Measurements from ENCODE around the gene OVOL3. TPM values are rescaled to one million over a fixed set of nuclear protein-coding genes. Genes with fewer than 3 reads are reported as not detected.
A peak's percentile ranks its signal among the peaks of the same experiment; 100 is the strongest.

The OVOL3 gene
- total RNA-seq, 1 experiment from 2014 or later, result not detected

DNA sequence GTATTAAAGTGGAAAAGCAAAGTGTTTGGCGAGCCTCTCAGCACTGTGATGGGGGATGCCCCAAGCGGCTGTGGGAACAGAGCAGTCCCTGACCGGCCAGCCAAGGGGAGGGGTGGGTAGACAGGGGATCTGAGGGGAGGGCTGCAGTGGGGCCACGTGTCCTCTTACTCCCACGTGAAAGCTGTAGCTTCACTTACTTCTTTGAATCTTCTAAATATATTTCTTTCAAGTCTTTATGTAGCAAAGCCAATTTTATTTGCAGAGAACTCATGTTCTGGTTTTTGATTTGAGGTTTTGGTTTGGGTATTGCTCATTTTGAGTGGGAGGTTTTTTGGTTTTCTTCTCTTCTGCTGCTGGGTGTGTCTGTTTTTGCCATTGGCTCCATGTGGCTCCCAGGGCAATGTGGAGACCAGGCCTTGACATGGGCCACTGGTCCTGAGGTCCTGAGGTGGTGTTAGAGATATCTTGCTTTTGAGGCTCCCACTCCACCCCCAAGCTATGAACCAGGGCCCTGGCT is 17.7 kb upstream of the OVOL3 start:
- in situ Hi-C loops (cut with HindIII; ENCODE audit: low pct_unique_long_range_greater_than_20kb, low sequenced_read_pairs), result no loop called here
- DNase-seq (ENCODE audit: low read depth, low spot score), result no peak

DNA sequence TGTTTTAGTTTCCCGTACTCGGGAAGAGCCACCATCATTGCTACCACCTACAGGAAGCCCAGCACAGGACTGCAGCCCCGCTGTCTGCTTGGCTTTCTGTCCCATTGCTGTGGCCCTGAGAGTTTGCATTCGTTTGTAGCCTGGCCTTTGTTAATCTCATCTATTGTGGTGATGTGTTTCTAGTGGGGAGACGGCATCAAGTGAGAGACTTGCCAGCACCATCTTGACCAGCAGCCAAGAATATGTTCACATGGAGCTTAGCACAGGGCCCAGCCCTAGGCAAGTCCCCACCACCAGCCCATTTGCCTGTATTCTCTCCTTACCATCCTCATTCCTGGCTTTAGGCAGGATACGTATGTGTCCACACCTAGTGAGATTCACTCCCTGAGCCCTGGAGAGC is 17.3 kb upstream of the OVOL3 start:
- in situ Hi-C loops (cut with HindIII; ENCODE audit: low pct_unique_long_range_greater_than_20kb, low sequenced_read_pairs), result no loop called here

DNA sequence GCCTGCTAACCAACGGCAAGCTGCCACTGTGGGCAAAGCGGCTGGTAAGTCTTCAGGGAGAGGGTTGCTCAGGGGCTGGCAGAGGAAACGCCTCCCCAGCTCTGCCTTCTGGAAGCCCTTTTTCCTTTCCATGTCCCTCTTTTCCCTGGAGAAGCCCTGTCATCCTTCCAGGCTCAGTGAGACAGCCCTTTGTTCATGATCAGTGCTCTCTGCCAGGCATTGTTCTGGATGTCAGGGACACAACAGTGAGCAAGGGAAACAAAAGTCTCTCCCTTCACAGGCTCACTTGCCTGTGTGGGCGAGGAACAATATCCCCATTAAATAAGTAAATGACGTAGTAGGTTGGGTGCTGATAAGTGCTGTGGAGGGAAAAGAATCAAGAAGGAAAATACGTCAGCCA is 13.9 kb upstream of the OVOL3 start:
- in situ Hi-C loops (cut with HindIII; ENCODE audit: low pct_unique_long_range_greater_than_20kb, low sequenced_read_pairs), result no loop called here
- no peak for DNase-seq (ENCODE audit: low read depth, low spot score)

More for the DNA sequence above, 17.3 kb upstream of the OVOL3 start:
- no peak for DNase-seq (ENCODE audit: low read depth, low spot score)

DNA sequence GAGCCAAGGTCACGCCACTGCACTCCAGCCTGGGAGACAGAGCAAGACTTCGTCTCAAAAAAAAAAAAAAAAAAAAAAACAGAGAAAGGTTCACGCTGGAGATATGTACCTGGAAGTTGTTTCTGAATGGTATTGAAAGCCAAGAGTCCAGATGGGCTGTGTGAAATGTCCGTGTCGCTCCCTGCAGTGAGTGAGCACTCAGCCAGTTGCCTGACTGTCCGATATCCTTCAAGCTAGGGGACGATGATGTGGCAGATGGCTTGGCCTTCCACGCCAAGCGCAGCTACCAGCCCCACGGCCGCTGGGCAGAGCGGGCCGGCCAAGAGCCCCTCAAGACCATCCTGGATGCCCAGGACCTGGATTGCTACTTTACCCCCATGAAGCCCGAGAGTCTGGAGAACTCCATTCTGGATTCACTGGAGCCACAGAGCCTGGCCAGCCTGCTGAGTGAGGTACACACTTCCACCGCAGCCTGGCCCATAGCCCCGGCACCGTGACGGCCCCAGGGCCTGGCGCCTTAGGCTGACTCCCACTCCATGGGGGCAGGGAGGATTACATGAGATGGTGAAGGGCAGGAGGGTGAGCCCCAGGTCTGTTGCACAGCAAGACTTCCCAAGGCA is 11.7 kb upstream of the OVOL3 start:
- in situ Hi-C loops (cut with HindIII; ENCODE audit: low pct_unique_long_range_greater_than_20kb, low sequenced_read_pairs), result no loop called here

DNA sequence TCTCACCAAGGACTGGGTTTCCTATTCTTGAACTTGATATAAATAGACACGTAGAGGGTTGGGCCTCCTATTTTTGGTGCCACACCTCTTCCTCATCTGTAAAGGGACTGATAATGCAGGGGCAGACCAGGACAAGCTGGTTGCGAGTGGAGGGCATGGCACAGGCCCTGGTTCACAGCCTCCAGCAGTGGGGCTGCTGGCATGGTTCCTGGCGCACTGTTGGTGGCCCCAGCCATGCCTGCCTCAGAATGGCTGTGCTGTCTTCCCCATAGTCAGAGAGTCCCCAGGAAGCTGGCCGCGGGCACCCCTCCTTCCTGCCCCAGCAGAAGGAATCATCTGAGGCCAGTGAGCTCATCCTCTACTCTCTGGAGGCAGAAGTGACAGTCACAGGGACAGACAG is 10.5 kb upstream of the OVOL3 start:
- DNase-seq (ENCODE audit: low read depth, low spot score), result no peak
- in situ Hi-C loops (cut with HindIII; ENCODE audit: low pct_unique_long_range_greater_than_20kb, low sequenced_read_pairs), result no loop called here

More for the DNA sequence above, 11.7 kb upstream of the OVOL3 start:
- no peak for DNase-seq (ENCODE audit: low read depth, low spot score)

DNA sequence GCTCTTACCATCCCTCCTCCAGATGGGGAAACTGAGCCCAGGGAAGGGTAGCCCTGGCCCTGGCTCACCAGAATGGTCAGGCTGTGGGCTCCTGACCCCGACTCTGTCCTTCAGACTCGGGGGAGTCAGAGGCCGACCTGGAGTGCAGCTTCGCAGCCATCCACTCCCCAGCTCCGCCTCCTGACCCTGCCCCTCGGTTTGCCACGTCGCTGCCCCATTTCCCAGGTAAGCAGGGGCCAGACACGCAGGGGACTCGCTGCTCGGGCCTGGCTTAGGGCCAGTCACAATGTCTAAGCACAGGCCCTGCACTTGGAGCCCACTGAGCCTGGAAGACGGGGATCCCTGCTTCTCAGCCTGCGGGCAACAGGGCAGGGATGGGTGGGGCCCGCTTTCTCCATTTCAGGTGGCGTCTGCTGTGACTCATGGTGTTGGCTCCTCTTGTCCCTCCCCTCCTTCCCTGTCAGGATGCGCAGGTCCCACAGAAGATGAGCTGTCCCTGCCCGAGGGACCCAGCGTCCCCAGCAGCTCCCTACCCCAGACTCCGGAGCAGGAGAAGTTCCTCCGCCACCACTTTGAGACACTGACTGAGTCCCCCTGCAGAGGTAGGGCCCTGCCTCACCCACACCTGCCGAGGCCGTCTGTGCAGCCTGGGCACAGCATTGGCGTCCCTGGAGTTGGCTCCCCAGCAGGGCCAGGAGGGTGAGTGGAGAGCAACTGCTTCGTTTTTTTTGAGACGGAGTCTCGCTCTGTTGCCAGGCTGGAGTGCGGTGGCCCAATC is 9.2 kb upstream of the OVOL3 start:
- in situ Hi-C loops (cut with HindIII; ENCODE audit: low pct_unique_long_range_greater_than_20kb, low sequenced_read_pairs), result no loop called here
- no peak for DNase-seq (ENCODE audit: low read depth, low spot score)

DNA sequence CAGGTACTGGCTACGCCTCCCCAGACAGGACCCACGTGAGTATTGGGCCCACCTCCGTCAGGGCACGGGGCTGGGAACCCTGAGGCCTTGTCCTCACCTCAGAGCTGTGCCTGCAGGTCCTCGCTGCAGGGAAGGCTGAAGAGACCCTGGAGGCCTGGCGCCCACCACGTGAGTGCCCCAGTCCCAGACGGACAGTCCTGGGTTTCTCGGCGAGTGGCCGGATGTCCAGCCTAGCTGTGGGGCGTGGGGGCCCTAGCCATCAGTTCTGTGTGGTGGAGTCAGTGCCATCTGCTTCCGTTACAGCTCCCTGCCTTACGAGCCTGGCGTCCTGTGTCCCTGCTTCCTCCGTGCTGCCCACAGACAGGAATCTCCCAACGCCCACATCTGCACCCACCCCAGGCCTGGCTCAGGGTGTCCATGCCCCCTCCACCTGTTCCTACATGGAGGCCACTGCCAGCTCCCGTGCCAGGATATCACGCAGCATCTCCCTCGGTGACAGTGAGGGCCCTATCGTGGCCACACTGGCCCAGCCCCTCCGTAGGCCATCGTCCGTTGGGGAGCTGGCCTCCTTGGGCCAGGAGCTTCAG is 7.8 kb upstream of the OVOL3 start:
- no peak for DNase-seq (ENCODE audit: low read depth, low spot score)
- in situ Hi-C loops (cut with HindIII; ENCODE audit: low pct_unique_long_range_greater_than_20kb, low sequenced_read_pairs), result no loop called here

DNA sequence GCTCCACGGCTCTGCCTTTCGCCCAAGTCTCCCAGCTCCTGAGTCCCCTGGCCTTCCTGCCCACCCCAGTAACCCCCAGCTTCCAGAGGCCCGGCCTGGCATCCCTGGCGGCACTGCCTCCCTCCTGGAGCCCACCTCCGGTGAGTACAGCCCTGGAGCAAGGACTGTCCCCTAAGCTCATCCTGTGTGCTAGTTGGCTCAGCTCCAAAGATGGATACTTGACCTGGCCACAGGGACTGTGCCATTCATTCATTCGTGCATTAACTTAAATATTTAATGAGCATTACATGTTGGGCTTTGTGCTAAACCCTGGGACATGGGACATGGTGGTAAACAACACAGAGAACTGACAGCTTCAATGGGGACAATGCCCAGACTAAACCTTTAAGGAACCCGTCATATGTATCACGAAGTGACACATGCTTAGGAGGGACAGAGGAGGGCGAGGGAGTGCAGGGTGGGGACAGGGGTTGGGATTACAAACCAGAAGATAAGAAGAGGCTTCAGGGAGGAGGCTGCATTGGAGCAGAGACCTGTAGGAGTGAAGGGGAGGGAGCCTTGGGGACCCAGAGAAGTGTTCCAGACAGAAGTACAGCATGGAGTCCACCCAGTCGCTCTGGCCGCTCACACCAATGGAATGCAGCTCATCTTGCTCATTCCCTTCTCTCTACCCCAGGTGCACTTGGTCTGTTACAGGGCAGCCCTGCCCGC is 6.9 kb upstream of the OVOL3 start:
- in situ Hi-C loops (cut with HindIII; ENCODE audit: low pct_unique_long_range_greater_than_20kb, low sequenced_read_pairs), result no loop called here
- no peak for DNase-seq (ENCODE audit: low read depth, low spot score)

DNA sequence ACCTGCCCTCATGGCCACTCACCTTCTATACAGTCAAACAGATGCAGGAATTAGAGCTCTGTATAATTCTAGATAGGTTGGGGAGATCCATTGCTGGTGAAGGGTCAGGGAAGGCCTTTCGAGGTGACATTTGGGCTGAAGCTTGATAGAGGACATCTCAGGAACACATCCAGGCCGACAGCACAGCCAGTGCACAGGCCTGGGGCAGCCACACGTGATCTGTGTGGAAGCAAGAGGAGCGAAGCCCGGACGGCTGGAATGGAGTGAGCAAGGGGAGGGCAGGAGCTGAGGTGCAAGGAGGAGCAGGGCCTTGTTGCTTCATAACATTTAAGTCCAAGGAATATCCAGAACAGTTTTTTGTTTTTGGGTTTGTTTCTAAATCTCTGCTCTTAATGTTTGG is 4.5 kb upstream of the OVOL3 start:
- DNase-seq (ENCODE audit: low read depth, low spot score), result no peak
- in situ Hi-C loops (cut with HindIII; ENCODE audit: low pct_unique_long_range_greater_than_20kb, low sequenced_read_pairs), result no loop called here

DNA sequence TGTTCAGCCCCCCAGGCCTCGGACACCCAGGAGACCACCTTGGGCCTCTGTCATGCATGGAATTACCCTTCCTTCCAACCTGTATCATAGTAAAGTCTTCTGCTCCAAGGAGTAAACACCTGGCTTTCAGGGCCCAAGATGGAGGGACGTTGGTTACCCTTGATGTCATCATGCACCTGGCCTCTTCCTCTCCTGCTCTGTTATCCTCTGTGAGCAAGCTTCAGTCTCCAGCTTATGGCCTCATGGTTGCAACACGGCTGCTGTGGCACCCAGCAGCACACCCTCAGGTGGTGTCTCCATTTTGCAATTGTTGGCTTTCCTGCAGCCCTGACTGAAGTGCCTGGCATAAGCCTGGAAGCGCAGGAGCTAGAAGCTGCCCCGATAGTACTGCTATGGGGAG is 4.0 kb upstream of the OVOL3 start:
- DNase-seq (ENCODE audit: low read depth, low spot score), result no peak
- in situ Hi-C loops (cut with HindIII; ENCODE audit: low pct_unique_long_range_greater_than_20kb, low sequenced_read_pairs), result no loop called here

DNA sequence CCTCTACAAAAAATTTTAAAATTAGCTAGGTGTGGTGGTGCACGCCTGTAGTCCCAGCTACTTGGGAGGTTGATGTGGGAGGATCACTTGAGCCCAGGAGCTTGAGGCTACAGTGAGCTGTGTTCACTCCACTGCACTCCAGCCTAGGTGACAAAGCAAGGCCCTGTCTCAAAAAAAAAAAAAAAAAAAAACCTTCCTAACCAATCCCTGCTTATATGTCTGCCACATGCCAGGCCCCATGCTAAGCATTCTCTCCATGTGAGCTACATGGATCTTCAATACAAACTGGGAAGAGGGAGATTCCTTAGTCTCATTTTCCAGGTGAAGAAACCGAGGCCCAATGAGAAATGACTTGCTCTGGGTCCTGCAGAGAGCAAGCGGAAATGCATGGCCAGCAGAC is 2.3 kb upstream of the OVOL3 start:
- in situ Hi-C loops (cut with HindIII; ENCODE audit: low pct_unique_long_range_greater_than_20kb, low sequenced_read_pairs), result no loop called here
- DNase-seq (ENCODE audit: low read depth, low spot score), result no peak

DNA sequence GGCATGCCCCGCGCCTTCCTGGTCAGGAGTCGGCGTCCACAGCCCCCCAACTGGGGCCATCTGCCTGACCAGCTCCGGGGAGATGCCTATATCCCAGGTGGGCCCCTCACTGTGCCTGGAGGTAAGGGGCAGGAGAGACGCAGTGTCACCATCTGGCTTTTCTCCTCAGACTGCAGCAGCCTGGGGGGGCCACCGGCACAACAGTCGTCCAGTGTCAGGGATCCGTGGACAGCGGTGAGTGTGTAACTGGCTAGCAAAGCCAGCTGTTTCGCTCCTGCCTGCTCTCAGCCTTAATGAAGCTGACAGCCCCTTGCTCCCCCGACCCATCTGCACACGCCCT is 227 bp downstream of the OVOL3 start:
- DNase-seq (ENCODE audit: low read depth, low spot score), result no peak
- in situ Hi-C loops (cut with HindIII; ENCODE audit: low pct_unique_long_range_greater_than_20kb, low sequenced_read_pairs), result no loop called here

DNA sequence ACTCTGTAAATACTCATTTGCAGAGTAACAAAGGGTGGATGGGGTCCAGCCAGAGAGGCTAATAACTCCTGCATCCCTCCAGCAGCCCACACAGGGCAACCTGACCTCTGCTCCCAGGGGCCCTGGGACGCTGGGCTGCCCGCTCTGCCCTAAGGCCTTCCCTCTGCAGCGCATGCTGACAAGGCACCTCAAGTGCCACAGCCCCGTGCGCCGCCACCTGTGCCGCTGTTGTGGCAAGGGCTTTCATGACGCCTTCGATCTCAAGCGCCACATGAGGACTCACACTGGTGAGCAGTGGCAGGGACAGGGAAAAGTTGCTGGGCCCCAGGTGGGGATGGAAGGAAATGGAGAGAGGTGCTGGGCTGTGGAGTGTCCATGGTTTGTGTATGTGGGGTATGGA is 1.7 kb downstream of the OVOL3 start:
- in situ Hi-C loops (cut with HindIII; ENCODE audit: low pct_unique_long_range_greater_than_20kb, low sequenced_read_pairs), result no loop called here
- no peak for DNase-seq (ENCODE audit: low read depth, low spot score)

DNA sequence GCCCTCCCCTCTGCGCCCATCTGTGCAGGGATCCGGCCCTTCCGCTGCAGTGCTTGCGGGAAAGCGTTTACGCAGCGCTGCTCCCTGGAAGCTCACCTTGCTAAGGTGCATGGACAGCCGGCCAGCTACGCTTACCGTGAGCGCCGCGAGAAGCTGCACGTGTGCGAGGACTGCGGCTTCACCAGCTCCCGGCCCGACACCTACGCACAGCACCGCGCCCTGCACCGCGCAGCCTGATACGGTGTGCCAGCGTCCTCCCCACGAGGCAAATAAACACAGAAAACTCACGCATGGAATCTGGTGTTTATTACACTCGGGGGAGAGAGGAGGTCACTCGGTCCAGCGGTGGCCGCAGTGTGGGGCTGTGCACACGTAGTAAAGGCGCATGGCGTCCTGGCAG is 2.5 kb downstream of the OVOL3 start:
- no peak for DNase-seq (ENCODE audit: low read depth, low spot score)
- in situ Hi-C loops (cut with HindIII; ENCODE audit: low pct_unique_long_range_greater_than_20kb, low sequenced_read_pairs), result no loop called here

DNA sequence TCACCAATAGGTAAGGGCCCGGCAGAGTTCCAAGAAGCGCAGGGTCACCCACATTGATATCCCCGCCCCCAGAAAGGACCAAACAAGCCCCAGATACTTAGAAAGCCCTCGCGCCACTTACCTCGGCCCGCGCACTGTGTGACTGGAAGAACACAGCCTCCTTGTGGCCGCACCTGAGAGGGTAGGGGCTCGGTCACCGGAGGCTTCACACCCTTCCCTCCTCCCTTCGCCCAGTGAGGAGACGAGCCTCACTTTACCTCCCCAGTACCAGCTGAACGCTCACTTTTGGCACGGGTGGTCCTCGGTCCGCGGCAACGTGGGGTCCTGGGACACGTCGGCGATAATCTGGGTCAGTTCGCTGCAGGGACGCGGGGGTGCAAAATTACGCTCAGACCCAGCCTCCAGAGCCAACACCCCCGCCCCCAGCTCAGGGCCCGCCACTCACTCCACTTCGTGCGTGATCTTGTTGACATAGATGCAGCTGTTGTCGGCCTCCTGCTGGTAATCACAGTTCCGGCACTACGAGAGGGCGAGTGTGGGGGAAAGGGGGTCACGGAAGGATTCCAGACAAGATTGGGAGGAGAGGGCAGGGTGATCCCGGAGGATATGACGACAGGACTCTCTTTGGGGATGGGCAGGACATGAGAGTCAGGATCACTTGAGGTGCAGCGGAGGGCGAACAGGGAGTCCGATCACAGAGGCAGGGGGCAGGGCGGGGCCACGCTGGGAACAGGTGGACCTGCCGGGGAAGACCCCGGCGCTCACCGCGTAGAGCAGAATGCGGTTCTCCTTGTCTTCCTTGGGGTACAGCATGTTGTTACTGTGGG is 3.2 kb downstream of the OVOL3 start:
- in situ Hi-C loops (cut with HindIII; ENCODE audit: low pct_unique_long_range_greater_than_20kb, low sequenced_read_pairs), result no loop called here
- DNase-seq (ENCODE audit: low read depth, low spot score), result peak; percentile 23

DNA sequence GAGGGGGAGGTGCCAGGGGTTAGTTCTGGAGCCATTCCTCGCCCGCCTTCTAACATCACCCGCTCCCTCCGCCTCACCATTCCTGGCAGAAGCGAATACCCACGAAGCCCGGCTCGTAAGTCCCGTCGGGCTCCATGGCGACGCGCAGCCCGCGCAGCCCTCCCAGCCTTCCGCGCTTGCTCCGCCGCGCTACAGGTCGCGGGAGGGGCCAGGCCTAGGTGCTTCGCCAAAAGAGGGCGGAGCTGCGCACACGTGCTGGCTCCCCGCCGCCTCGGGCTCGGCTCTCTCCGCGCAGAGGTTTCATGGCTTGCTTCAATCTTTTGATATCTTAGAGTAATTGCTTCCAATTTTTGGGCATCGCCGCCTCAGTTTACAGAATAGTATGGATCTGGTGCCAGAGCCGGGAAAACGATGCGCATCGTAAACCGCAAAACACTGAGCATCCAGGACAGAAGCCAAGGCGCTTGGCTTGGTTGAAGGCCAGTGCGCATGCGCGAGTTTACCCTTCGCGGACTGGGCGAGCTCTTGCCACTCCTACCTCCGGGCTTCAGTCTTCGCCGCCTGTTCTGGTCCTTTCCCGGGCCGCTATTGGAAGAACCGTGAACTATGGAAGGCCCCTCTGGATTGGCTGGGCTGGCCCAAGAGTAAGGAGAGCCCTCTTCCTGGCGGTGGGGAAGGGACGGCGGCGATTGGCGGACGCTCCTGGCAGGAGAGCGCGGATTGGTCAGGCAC is 3.9 kb downstream of the OVOL3 start, which contains the start of gene POLR2I:
Gene POLR2I (minus strand): TSS at position 155 of the 732 bp plus-strand sequence. CDS start 19 bp downstream, at position 136.
- in situ Hi-C loops (cut with HindIII; ENCODE audit: low pct_unique_long_range_greater_than_20kb, low sequenced_read_pairs), result no loop called here
- DNase-seq (ENCODE audit: low read depth, low spot score), result peak; percentile 100
